ENCODE measurements around the gene ZRANB1.

Gene ZRANB1

GRCh38 chr10:124923684-124924083, 18.2 kb upstream of the ZRANB1 start:
- no peak for DNase-seq (ENCODE audit: extremely low read depth, low read depth)
- TF ChIP-seq CTCF (IDR thresholded peaks at IDR 0.05; ENCODE audit: low read depth, low read length) = no peak

- no peak for TF ChIP-seq CTCF (IDR thresholded peaks at IDR 0.05; ENCODE audit: low read depth, low read length)
- no peak for DNase-seq (ENCODE audit: extremely low read depth, low read depth)
Measured at GRCh38 chr10:124926548-124926947, 15.4 kb upstream of the ZRANB1 start.

- no peak for DNase-seq (ENCODE audit: extremely low read depth, low read depth)
- TF ChIP-seq CTCF (IDR thresholded peaks at IDR 0.05; ENCODE audit: low read depth, low read length) = no peak
Measured at GRCh38 chr10:124928087-124928486, 13.8 kb upstream of the ZRANB1 start.

GRCh38 chr10:124928545-124928944, 13.4 kb upstream of the ZRANB1 start:
- TF ChIP-seq CTCF (IDR thresholded peaks at IDR 0.05; ENCODE audit: low read depth, low read length) = no peak
- no peak for DNase-seq (ENCODE audit: extremely low read depth, low read depth)

GRCh38 chr10:124935946-124936345, 6.0 kb upstream of the ZRANB1 start:
- DNase-seq (ENCODE audit: extremely low read depth, low read depth) = no peak
- TF ChIP-seq CTCF (IDR thresholded peaks at IDR 0.05; ENCODE audit: low read depth, low read length) = no peak

GRCh38 chr10:124936813-124937212, 5.1 kb upstream of the ZRANB1 start:
- DNase-seq (ENCODE audit: extremely low read depth, low read depth) = no peak
- TF ChIP-seq CTCF (IDR thresholded peaks at IDR 0.05; ENCODE audit: low read depth, low read length) = no peak

- DNase-seq (ENCODE audit: extremely low read depth, low read depth) = no peak
- TF ChIP-seq CTCF (IDR thresholded peaks at IDR 0.05; ENCODE audit: low read depth, low read length) = no peak
Measured at GRCh38 chr10:124939290-124939689, 2.6 kb upstream of the ZRANB1 start.

All from AG09319 (cell line).